ENCODE measurements around the gene IFRD1.

DNA sequence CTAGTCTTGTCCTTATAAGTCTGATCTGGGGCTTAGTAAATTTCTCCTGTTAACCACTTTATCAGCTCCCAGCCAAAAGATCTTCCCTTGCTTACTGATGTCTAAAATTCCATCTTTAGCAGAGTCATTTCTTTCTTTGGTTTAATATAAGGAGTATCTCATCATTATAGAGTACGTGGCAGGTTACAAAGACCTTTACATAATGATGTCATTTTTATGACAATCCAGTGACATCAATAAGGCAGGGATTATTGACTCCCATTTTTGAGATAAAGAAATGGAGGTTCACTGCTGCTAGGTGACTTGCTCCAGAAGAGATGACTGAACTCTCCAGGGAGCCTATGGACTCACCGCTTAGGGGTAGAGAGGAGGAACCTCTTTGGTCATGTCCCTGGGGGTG lies 8.1 kb upstream of the IFRD1 start:
- TF ChIP-seq, protein P1, sequence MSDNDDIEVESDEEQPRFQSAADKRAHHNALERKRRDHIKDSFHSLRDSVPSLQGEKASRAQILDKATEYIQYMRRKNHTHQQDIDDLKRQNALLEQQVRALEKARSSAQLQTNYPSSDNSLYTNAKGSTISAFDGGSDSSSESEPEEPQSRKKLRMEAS (IDR thresholded peaks at IDR 0.05), result no peak
- TF ChIP-seq CEBPB (IDR thresholded peaks at IDR 0.05) (no peak), NFIC (IDR thresholded peaks at IDR 0.05) (no peak), EP300 (IDR thresholded peaks at IDR 0.05; ENCODE audit: borderline replicate concordance) (no peak), ZBTB7A (IDR thresholded peaks at IDR 0.05; ENCODE audit: low read depth) (no peak), RAD21 (IDR thresholded peaks at IDR 0.05; ENCODE audit: low read depth) (no peak), YY1 (IDR thresholded peaks at IDR 0.05; ENCODE audit: low read depth) (no peak), EGR1 (IDR thresholded peaks at IDR 0.05) (no peak), TCF12 (IDR thresholded peaks at IDR 0.05; ENCODE audit: low read depth) (no peak), TEAD4 (IDR thresholded peaks at IDR 0.05) (no peak), FOXM1 (IDR thresholded peaks at IDR 0.05; ENCODE audit: borderline replicate concordance, low read depth) (no peak), CREB1 (IDR thresholded peaks at IDR 0.05; ENCODE audit: low read depth) (no peak)
- TF ChIP-seq, protein P2, sequence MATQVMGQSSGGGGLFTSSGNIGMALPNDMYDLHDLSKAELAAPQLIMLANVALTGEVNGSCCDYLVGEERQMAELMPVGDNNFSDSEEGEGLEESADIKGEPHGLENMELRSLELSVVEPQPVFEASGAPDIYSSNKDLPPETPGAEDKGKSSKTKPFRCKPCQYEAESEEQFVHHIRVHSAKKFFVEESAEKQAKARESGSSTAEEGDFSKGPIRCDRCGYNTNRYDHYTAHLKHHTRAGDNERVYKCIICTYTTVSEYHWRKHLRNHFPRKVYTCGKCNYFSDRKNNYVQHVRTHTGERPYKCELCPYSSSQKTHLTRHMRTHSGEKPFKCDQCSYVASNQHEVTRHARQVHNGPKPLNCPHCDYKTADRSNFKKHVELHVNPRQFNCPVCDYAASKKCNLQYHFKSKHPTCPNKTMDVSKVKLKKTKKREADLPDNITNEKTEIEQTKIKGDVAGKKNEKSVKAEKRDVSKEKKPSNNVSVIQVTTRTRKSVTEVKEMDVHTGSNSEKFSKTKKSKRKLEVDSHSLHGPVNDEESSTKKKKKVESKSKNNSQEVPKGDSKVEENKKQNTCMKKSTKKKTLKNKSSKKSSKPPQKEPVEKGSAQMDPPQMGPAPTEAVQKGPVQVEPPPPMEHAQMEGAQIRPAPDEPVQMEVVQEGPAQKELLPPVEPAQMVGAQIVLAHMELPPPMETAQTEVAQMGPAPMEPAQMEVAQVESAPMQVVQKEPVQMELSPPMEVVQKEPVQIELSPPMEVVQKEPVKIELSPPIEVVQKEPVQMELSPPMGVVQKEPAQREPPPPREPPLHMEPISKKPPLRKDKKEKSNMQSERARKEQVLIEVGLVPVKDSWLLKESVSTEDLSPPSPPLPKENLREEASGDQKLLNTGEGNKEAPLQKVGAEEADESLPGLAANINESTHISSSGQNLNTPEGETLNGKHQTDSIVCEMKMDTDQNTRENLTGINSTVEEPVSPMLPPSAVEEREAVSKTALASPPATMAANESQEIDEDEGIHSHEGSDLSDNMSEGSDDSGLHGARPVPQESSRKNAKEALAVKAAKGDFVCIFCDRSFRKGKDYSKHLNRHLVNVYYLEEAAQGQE (IDR thresholded peaks at IDR 0.05; ENCODE audit: low read depth), result no peak
- TF ChIP-seq, protein P3, sequence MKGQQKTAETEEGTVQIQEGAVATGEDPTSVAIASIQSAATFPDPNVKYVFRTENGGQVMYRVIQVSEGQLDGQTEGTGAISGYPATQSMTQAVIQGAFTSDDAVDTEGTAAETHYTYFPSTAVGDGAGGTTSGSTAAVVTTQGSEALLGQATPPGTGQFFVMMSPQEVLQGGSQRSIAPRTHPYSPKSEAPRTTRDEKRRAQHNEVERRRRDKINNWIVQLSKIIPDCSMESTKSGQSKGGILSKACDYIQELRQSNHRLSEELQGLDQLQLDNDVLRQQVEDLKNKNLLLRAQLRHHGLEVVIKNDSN (IDR thresholded peaks at IDR 0.05), result no peak
